ENCODE results near the gene SND1. TPM values are rescaled to one million over a fixed set of nuclear protein-coding genes. Genes with fewer than 3 reads are reported as not detected.
"Not testable (repeated sequence)": the region's sequence is repeated elsewhere in the genome, so short reads cannot be mapped to it uniquely, and the experiment has no call there.

SND1 gene
- total RNA-seq, 1 donor: 80.2 TPM

GRCh38 chr7:128100949-128101713 is 449.1 kb downstream of the SND1 start:
- H3K4me3 ChIP-seq (ENCODE audit: low read length): no peak overlapping the region
- peaks cover 21% of the 10 kb centered on the region for H3K4me1 ChIP-seq (ENCODE audit: insufficient read depth, low read length)
- no peaks in the 10 kb centered on the region for H3K27me3 ChIP-seq (ENCODE audit: insufficient read depth, low read length)
- H3K9me3 ChIP-seq (ENCODE audit: low read depth, low read length): no peaks in the 10 kb centered on the region

- H3K27me3 ChIP-seq (ENCODE audit: insufficient read depth, low read length): no peaks in the 10 kb centered on the region
- no peaks in the 10 kb centered on the region for H3K9me3 ChIP-seq (ENCODE audit: low read depth, low read length)
- peaks cover 35% of the 10 kb centered on the region for H3K4me1 ChIP-seq (ENCODE audit: insufficient read depth, low read length)
- H3K4me3 ChIP-seq (ENCODE audit: low read length): no peak overlapping the region
Observed at GRCh38 chr7:128102490-128103291, 450.7 kb downstream of the SND1 start.

- H3K4me1 ChIP-seq (ENCODE audit: insufficient read depth, low read length): peaks cover 44% of the 10 kb centered on the region
Observed at GRCh38 chr7:128103498-128104107, 451.6 kb downstream of the SND1 start.

GRCh38 chr7:128104108-128104742 is 452.2 kb downstream of the SND1 start:
- Histone ChIP-seq H3K9me3 (ENCODE audit: low read depth, low read length) (no peaks in the 10 kb centered on the region), H3K27me3 (ENCODE audit: insufficient read depth, low read length) (no peaks in the 10 kb centered on the region), H3K4me1 (ENCODE audit: insufficient read depth, low read length) (peaks cover 51% of the 10 kb centered on the region), H3K4me3 (ENCODE audit: low read length) (peak overlapping the region; percentile 42)

More at GRCh38 chr7:128103498-128104107, 451.6 kb downstream of the SND1 start:
- Histone ChIP-seq H3K27me3 (ENCODE audit: insufficient read depth, low read length) (no peaks in the 10 kb centered on the region), H3K9me3 (ENCODE audit: low read depth, low read length) (no peaks in the 10 kb centered on the region), H3K4me3 (ENCODE audit: low read length) (peak overlapping the region; percentile 42)

- Histone ChIP-seq H3K4me1 (ENCODE audit: insufficient read depth, low read length) (peaks cover 62% of the 10 kb centered on the region), H3K4me3 (ENCODE audit: low read length) (no peak overlapping the region), H3K27me3 (ENCODE audit: insufficient read depth, low read length) (no peaks in the 10 kb centered on the region)
Observed at GRCh38 chr7:128105228-128106022, 453.4 kb downstream of the SND1 start.

GRCh38 chr7:128106821-128107220 is 454.8 kb downstream of the SND1 start:
- Histone ChIP-seq H3K4me3 (ENCODE audit: low read length) (no peak overlapping the region), H3K4me1 (ENCODE audit: insufficient read depth, low read length) (peaks cover 76% of the 10 kb centered on the region), H3K9me3 (ENCODE audit: low read depth, low read length) (no peaks in the 10 kb centered on the region), H3K27me3 (ENCODE audit: insufficient read depth, low read length) (no peaks in the 10 kb centered on the region)

More at GRCh38 chr7:128105228-128106022, 453.4 kb downstream of the SND1 start:
- no peaks in the 10 kb centered on the region for H3K9me3 ChIP-seq (ENCODE audit: low read depth, low read length)

GRCh38 chr7:128107516-128107915 is 455.5 kb downstream of the SND1 start:
- H3K4me3 ChIP-seq (ENCODE audit: low read length); H3K27me3 ChIP-seq (ENCODE audit: insufficient read depth, low read length); H3K9me3 ChIP-seq (ENCODE audit: low read depth, low read length): not testable (repeated sequence)
- H3K4me1 ChIP-seq (ENCODE audit: insufficient read depth, low read length): peaks cover 83% of the 10 kb centered on the region

GRCh38 chr7:128108129-128108528 is 456.1 kb downstream of the SND1 start:
- Histone ChIP-seq H3K27me3 (ENCODE audit: insufficient read depth, low read length) (no peaks in the 10 kb centered on the region), H3K4me3 (ENCODE audit: low read length) (no peak overlapping the region), H3K4me1 (ENCODE audit: insufficient read depth, low read length) (peaks cover 88% of the 10 kb centered on the region), H3K9me3 (ENCODE audit: low read depth, low read length) (no peaks in the 10 kb centered on the region)

GRCh38 chr7:128108641-128109423 is 456.8 kb downstream of the SND1 start:
- no peaks in the 10 kb centered on the region for H3K27me3 ChIP-seq (ENCODE audit: insufficient read depth, low read length)
- H3K4me1 ChIP-seq (ENCODE audit: insufficient read depth, low read length): peaks cover 81% of the 10 kb centered on the region
- no peaks in the 10 kb centered on the region for H3K9me3 ChIP-seq (ENCODE audit: low read depth, low read length)
- H3K4me3 ChIP-seq (ENCODE audit: low read length): no peak overlapping the region

GRCh38 chr7:128109424-128109969 is 457.5 kb downstream of the SND1 start:
- H3K27me3 ChIP-seq (ENCODE audit: insufficient read depth, low read length); H3K4me3 ChIP-seq (ENCODE audit: low read length); H3K9me3 ChIP-seq (ENCODE audit: low read depth, low read length): not testable (repeated sequence)
- peaks cover 74% of the 10 kb centered on the region for H3K4me1 ChIP-seq (ENCODE audit: insufficient read depth, low read length)

GRCh38 chr7:128110641-128111364 is 458.8 kb downstream of the SND1 start:
- Histone ChIP-seq H3K4me3 (ENCODE audit: low read length) (no peak overlapping the region), H3K27me3 (ENCODE audit: insufficient read depth, low read length) (no peaks in the 10 kb centered on the region), H3K9me3 (ENCODE audit: low read depth, low read length) (no peaks in the 10 kb centered on the region), H3K4me1 (ENCODE audit: insufficient read depth, low read length) (peaks cover 71% of the 10 kb centered on the region)

GRCh38 chr7:128112018-128112780 is 460.2 kb downstream of the SND1 start:
- Histone ChIP-seq H3K9me3 (ENCODE audit: low read depth, low read length) (no peaks in the 10 kb centered on the region), H3K27me3 (ENCODE audit: insufficient read depth, low read length) (no peaks in the 10 kb centered on the region), H3K4me1 (ENCODE audit: insufficient read depth, low read length) (peaks cover 58% of the 10 kb centered on the region), H3K4me3 (ENCODE audit: low read length) (no peak overlapping the region)
